ENCODE results near the gene PLTP.

DNA sequence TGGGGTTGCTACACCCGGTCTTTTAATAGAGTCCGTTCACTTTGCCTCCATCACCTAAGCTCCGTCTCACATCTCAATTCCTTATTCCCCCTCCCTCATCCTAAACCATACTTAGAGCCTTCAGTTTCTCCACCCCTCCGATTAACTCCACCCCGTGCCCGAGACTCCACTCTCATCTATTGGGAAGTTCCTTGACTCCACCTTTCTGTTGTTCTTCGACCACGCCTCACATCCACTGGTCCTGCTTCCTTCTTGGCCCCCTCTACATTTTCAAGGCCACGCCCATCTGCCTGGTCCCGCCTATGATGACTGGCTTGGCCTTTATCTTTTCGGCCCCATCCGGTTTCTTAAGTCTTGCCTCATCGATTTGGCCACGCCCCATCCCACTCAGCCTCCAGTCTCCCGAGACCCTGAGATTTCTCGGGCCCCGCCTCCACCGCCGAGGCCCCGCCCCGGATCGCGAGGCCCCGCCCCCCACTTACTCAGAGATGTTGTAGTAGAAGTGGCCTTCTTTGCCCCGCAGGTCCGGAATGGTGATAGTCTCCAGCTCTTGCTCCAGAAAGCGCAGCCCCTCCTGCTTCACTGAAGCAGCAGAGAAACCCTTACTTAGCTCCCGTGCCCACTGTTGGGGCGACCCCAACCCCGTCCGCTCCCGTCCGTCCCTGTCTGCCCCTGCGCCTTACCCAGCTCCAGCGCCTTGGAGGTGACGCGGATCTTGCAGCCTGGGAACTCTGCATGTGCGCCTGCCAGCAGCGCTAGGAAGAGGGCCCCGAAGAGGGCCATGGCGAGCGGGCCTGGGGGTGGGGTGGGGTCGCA lies 1.1 kb downstream of the PLTP start:
- peak in 1 of 2 donors; percentile 79 for TF ChIP-seq POLR2A (IDR thresholded peaks at IDR 0.05)
- TF ChIP-seq, protein P1, sequence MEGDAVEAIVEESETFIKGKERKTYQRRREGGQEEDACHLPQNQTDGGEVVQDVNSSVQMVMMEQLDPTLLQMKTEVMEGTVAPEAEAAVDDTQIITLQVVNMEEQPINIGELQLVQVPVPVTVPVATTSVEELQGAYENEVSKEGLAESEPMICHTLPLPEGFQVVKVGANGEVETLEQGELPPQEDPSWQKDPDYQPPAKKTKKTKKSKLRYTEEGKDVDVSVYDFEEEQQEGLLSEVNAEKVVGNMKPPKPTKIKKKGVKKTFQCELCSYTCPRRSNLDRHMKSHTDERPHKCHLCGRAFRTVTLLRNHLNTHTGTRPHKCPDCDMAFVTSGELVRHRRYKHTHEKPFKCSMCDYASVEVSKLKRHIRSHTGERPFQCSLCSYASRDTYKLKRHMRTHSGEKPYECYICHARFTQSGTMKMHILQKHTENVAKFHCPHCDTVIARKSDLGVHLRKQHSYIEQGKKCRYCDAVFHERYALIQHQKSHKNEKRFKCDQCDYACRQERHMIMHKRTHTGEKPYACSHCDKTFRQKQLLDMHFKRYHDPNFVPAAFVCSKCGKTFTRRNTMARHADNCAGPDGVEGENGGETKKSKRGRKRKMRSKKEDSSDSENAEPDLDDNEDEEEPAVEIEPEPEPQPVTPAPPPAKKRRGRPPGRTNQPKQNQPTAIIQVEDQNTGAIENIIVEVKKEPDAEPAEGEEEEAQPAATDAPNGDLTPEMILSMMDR (IDR thresholded peaks at IDR 0.05), result no peak

All from vagina (tissue), 2 donors.